NCI-H69 (cell line): Measurements from ENCODE around the gene MAFF.
"Not testable (repeated sequence)": the region's sequence is repeated elsewhere in the genome, so short reads cannot be mapped to it uniquely, and the experiment has no call there.

ENCODE experiments used
- DNase-seq: peaks from one replicate; lab custom pipeline; 2025; lab: John Stamatoyannopoulos, UW

The MAFF gene

DNA sequence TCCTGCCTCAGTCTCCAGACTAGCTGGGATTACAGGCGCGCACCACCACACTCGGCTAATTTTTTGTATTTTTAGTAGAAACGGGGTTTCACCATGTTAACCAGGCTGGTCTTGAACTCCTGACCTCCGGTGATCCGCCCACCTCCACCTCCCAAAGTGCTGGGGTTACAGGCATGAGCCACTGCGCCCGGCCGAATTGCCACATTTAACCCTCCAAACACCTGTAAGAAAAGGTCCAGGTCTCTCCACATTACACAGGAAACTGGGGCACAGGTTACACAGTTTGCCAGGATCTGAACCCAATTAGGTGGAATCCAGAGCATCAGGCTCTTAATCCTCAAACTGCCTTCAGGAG, 24.2 kb upstream of the MAFF start:
- not testable (repeated sequence) for DNase-seq

- peak; percentile 66 for DNase-seq
These were observed 23.7 kb upstream of the MAFF start for GRCh38 chr22:38177926-38178604.

DNA sequence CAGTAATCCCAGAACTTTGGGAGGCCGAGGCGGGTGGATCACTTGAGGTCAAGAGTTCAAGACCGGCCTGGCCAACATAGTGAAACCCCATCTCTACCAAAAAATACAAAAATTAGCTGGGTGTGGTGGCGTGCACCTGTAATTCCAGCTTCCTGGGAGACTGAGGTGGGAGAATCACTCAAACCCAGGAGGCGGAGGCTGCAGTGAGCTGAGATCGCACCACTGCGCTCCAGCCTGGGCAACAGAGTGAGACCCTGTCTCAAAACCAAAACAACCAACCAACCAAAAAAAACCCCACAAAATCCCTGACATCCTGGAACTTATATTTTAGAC, 23.2 kb upstream of the MAFF start:
- not testable (repeated sequence) for DNase-seq

GRCh38 chr22:38180841-38181452, 20.8 kb upstream of the MAFF start:
- peak; percentile 59 for DNase-seq

GRCh38 chr22:38181453-38182200, 20.2 kb upstream of the MAFF start, which contains the start of gene PLA2G6:
Gene PLA2G6, minus strand, starts transcription at chr22:38181830. Its CDS starts 12,404 bp downstream, at chr22:38169426.
- peak; percentile 99 for DNase-seq

DNA sequence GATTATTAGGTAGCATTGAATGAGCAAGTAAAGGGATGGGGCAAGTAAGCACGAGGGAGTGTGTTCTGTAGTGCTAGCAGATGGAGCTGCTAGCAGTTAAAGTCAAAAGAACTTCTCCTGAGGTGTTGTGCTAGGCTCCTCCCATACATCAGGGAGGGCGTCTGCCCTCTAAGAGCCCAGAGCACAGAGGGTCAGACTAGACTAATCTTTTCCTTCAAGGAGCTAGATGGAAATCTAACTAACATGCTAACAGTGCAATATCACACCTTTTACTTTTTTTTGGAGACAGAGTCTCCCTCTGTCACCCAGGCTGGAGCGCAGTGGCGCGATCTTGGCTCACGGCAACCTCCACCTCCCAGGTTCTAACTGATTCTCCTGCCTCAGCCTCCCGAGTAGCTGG, 17.0 kb upstream of the MAFF start:
- no peak for DNase-seq

DNA sequence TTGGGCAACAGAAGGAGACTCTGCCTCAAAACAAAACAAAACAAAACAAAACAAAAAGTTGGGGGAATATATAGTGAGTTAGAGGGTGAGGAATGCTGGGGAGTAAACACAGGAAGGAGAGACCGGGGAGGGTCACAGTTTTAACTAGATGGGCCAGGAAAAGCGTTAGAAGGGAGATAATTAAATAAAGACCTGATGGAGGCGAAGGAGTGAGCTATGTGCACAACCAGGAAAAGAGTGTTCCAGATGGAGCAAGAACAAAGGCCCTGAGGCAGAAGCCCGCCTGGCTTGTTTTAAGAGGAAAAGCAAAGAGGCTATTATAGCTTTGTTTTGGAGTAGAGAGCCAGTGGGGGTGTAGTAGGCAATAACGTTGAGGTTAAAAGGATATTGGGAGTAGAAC, 15.4 kb upstream of the MAFF start:
- peak; percentile 69 for DNase-seq

DNA sequence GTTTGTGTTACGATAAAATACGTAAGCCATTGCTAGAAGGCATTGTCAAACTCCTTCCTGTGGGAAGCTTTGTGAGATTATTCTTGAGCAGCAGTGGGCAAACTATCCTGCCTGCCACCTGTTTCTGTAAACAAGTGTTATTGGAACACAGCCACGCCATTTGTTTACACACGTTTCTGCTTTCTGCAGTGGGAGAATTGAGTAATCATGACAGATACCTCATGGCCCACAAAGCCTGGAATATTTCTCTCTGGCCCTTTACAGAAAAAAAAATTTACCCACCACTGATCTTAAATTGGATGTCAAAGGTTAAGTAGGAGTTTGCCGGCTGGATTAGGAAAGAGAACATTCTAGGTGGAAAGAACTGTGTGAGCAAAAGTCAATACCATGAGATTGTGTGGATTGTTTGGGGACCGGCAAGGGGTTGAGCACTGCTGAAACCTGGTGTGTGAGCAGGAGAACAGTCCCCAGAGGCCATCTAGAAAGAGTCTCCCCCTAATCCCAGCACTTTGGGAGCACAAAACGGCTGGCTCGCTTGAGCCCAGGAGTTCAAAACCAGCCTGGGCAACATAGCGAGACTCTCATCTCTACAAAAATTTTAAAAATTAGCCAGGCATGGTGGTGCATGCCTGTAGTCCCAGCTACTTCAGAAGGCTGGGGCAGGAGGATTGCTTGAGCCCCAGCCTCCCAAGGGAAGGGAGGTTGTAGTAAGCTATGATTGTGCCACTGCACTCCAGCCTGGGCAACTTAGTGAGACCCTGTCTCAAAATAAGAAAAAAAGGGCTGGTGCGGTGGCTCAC, 14.2 kb upstream of the MAFF start:
- peak; percentile 81 for DNase-seq

GRCh38 chr22:38189104-38189503, 12.7 kb upstream of the MAFF start:
- no peak for DNase-seq

GRCh38 chr22:38190581-38190980, 11.2 kb upstream of the MAFF start:
- no peak for DNase-seq

GRCh38 chr22:38191055-38191454, 10.7 kb upstream of the MAFF start:
- DNase-seq, result no peak

GRCh38 chr22:38191731-38192474, 9.9 kb upstream of the MAFF start:
- no peak for DNase-seq

GRCh38 chr22:38192475-38192863, 9.3 kb upstream of the MAFF start:
- DNase-seq, result no peak

DNA sequence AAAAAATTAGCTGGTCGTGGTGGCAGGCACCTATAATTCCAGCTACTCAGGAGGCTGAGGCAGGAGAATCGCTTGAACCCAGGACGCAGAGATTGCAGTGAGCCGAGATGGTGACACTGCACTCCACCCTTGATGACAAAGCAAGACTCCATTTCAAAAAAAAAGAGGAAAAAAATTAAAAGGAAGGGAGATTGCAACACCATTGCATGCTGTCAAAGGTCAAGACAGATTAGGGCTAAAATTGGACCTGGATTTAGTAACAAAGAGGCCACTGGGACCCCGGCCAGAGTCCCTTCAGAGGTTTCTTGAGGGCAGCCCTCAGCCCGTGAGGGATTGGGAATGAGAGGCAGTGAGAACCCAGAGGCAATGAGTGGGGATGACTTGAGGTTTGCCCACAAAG, 8.2 kb upstream of the MAFF start:
- DNase-seq, result no peak

- DNase-seq, result no peak
These were observed 4.9 kb upstream of the MAFF start for GRCh38 chr22:38196791-38197419.

- no peak for DNase-seq
These were observed 1.8 kb upstream of the MAFF start for GRCh38 chr22:38199826-38200559.

DNA sequence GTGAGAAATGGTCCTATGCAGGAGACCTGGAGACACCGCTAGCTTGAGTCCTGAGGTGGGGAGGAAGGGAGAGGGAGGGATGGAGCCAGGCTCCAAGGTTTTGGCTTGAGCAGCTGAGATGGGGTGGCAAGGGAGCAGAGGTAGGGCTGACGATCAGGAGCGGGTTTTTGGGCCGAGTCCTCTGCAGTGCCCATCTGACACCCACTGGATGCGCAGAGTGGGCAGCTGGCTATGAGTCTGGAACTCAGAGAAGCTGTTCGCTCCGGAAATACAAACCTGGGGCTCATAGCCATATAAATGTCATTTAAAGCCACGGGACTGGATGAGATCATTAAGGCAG, 453 bp upstream of the MAFF start:
- DNase-seq, result no peak

DNA sequence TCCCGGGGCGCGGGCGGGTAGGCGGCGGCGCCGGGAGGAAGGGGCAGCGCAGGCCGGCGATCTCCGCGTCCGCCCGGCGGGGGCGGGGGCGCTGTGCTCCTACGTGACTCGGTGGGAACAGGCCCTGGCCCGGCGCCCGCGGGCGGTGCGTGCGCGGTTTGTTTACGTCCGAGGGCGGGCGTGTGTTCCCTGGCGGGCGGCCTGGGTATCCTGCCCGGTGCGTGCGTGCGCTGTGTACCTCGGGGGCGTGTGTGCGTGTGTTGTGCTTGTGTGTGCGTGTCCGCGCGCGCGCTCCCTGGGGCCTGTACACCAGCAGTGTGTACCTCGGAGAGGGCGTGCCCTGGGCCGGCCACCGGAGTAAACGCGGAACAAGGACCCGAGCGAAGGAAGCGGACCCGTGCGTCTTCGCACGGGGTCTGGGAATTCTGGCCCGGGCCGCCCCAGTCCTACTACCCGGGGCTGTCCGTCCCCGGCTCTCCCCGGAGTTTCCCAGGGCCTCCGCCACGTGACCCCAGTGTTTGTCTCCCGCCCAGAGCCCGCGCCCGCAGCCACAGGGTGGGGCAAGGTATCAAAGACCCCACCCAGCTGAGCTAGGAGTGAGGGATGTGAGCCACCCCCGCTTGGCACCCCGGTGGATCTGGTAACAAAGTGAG, 769 bp downstream of the MAFF start:
- peak; percentile 82 for DNase-seq

DNA sequence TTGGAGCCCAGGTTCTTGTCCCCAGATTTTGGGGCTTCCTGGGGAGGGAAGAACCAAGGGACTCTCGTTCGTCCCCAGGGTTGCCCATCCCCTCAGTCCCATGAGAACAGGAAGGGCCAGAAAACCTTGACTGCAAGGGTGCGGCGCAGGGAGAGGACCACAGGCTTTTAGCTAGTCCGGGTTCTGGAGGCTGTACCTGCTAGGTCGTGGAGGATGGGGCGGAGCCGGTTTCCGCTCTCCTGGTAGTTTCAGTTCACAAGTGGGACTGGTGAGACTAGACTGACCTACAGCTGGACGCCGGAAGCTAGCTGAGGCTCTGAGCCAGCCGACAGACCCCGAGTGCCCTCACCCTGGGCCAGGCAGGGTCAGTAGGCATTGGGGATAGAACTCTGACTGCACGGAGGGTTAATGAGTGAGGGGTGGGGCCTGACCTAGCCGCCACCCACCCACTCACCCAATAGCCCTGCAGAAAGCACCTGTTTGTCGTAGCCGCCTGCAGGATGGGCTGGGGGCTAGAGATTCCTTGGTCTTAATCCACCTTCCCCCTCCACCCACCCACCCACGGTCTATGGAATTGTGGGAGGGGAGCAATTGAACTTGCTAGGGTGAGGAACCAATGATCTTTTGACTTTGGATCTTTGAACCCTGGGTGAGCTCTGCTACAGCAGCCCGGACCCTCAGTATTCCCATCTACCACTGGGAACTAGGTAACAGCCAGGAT, 1.5 kb downstream of the MAFF start:
- DNase-seq, result peak; percentile 69
